Measurements from ENCODE around the gene DISP1. TPM values are rescaled to one million over a fixed set of nuclear protein-coding genes. Genes with fewer than 3 reads are reported as not detected.

The DISP1 gene
- total RNA-seq, 1 donor from 2014 or later: 2.3 TPM

DNA sequence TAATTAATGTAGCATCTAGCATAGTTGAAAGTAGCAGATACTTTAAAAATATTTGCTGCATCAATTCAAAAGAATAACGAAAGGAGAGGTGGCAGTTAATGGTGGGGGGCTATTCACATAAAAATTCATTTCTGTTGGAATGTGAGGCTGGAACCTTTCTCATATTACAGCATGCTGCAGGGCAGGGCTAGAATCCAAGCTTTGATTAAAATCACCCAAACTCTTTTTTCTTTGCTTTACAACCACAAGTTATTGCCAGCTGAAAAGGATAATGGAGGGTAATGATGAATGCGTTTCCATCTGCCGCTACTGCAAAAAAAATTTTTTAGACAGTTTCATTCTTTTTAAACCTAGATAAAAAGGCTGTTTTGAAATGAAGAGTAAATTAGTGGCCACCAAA lies 9.8 kb downstream of the DISP1 start:
- TF ChIP-seq, protein P1, sequence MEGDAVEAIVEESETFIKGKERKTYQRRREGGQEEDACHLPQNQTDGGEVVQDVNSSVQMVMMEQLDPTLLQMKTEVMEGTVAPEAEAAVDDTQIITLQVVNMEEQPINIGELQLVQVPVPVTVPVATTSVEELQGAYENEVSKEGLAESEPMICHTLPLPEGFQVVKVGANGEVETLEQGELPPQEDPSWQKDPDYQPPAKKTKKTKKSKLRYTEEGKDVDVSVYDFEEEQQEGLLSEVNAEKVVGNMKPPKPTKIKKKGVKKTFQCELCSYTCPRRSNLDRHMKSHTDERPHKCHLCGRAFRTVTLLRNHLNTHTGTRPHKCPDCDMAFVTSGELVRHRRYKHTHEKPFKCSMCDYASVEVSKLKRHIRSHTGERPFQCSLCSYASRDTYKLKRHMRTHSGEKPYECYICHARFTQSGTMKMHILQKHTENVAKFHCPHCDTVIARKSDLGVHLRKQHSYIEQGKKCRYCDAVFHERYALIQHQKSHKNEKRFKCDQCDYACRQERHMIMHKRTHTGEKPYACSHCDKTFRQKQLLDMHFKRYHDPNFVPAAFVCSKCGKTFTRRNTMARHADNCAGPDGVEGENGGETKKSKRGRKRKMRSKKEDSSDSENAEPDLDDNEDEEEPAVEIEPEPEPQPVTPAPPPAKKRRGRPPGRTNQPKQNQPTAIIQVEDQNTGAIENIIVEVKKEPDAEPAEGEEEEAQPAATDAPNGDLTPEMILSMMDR (conservative IDR thresholded peaks at IDR 0.05; ENCODE audit: low read depth, low read length): no peak
- no peak for DNase-seq (ENCODE audit: low read depth)
- no peak overlapping the region for H3K4me3 ChIP-seq (ENCODE audit: low read depth, low read length)

DNA sequence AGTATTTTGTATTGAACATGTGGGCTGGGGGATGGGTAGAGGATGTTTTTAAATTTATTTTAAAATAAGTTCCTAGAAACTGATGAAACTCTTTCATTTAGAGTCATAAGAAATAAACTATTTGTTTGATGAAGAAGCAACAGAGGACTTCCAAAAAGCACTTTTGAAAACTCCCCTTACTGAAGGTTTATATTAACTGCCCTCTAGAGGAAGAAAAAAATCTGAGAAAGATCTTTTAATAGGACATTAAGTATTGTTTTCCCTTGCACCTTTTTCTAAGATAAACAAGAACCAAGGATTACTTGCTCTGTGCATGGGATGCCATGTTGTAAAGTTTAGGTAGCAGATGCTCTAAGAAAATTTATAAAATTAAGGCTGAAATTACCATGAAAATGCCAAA lies 14.1 kb downstream of the DISP1 start:
- TF ChIP-seq, protein P1 (conservative IDR thresholded peaks at IDR 0.05; ENCODE audit: low read depth, low read length): no peak
- no peak for DNase-seq (ENCODE audit: low read depth)
- H3K4me3 ChIP-seq (ENCODE audit: low read depth, low read length): no peak overlapping the region

DNA sequence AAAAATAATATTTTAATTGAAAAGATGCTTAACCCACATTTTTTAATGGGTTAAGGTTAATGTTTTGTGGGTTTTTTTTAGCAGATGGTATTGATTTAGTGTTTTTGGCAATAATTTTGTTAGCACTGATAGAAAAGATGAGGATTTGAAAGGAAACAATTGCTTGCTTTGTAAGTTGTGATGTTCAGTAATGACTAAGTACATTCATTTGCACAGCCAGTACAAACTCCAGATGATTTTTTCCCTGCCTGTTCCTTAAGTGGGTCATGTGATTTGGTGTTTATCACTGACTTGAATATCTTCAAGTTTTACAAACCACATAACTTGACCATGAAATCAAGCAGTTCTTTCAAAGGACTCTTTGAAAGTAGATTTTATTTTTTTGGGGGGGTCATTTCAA lies 15.0 kb downstream of the DISP1 start:
- H3K4me3 ChIP-seq (ENCODE audit: low read depth, low read length): no peak overlapping the region
- TF ChIP-seq, protein P1 (conservative IDR thresholded peaks at IDR 0.05; ENCODE audit: low read depth, low read length): no peak
- no peak for DNase-seq (ENCODE audit: low read depth)

- no peak overlapping the region for H3K4me3 ChIP-seq (ENCODE audit: low read depth, low read length)
- TF ChIP-seq, protein P1 (conservative IDR thresholded peaks at IDR 0.05; ENCODE audit: low read depth, low read length): no peak
- DNase-seq (ENCODE audit: low read depth): no peak
Observed at GRCh38 chr1:222833356-222833876, 18.6 kb downstream of the DISP1 start.

- DNase-seq (ENCODE audit: low read depth): peak; percentile 90
- TF ChIP-seq, protein P1 (conservative IDR thresholded peaks at IDR 0.05; ENCODE audit: low read depth, low read length): no peak
- H3K4me3 ChIP-seq (ENCODE audit: low read depth, low read length): peak overlapping the region; percentile 9
Observed at GRCh38 chr1:222843469-222844410, 28.9 kb downstream of the DISP1 start.

DNA sequence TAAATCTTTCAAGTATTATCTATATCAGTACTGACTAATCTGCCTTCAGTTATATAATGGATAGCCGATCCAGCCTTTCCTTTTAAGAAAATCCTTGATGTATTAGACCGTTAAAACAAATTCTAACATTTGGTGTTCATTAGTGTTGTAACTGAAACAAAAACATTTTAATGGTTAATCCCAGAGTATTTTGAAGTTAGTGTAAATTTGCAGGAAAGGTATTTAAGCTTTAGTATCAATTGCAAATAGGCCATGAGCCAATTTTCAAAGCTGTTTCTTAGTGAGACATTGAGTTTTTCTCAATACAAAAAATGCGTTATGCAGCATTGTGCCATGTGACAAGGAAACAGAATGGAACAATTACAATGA lies 29.6 kb downstream of the DISP1 start:
- no peak for DNase-seq (ENCODE audit: low read depth)
- TF ChIP-seq, protein P1 (conservative IDR thresholded peaks at IDR 0.05; ENCODE audit: low read depth, low read length): no peak
- peak overlapping the region; percentile 9 for H3K4me3 ChIP-seq (ENCODE audit: low read depth, low read length)

All from epithelial cell of proximal tubule (primary cell).